Transverse colon (tissue), 3 donors: ENCODE results near the gene WDR75.

ENCODE experiments used
- CTCF ChIP-seq, 5 experiments: fragments of 200-600 bp in 3 of 5; fragments of 450-650 bp in 2 of 5; sonication (generic) in 3 of 5; IDR thresholded peaks; 1 replicate in 2 of 5; 2 replicates in 3 of 5; pipeline ENCODE4 v1.5.1; 2016 to 2017; ENCODE audit warnings: antibody characterized with exemption in 5 of 5, inconsistent platforms in 3 of 5, mild to moderate bottlenecking in 2 of 5, moderate library complexity in 1 of 5
- EP300 ChIP-seq: sonication (generic); formaldehyde crosslinking; IDR thresholded peaks from one replicate; pipeline ENCODE4 v1.6.1; 2017; ENCODE audit warnings: antibody characterized with exemption, low read depth
- POLR2A ChIP-seq: fragments of 450-650 bp; IDR thresholded peaks from one replicate; pipeline ENCODE4 v1.6.1; 2016; ENCODE audit warnings: antibody characterized with exemption, mild to moderate bottlenecking, moderate library complexity

- TF ChIP-seq CTCF (IDR thresholded peaks at IDR 0.05) = no peak
- TF ChIP-seq EP300 = no peak
- no peak for TF ChIP-seq POLR2A
These were observed 24.8 kb downstream of the WDR75 start for GRCh38 chr2:189466046-189466445.
